Measurements from ENCODE around the gene G0S2. TPM values are rescaled to one million over a fixed set of nuclear protein-coding genes. Genes with fewer than 3 reads are reported as not detected.

Gene G0S2
- total and polyA plus RNA-seq, 4 donors = 9.6 to 347 (median 166) TPM

DNA sequence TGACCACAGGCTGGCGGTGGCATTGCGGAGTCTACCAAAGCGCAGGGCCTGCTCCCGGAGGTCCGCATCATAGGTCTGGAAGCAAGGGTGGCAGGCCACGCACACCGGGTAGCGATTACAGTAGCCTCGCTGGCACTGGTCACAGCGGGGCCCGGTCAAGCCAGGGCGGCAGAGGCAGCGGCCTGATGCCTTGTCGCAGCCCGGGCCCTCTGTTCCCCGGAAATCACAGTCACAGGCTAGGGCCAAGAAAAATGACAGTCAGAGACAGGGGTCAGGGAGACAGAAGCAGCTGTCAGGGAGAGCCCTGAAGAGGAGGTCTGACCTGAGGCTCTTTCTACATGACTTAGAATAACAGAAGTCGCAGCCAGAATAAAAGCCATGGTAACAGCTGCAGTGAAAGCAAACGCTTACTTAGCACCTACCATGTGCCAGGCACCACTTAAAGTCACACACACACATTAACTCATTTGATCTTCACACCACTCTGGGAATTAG lies 49.4 kb upstream of the G0S2 start:
- TF ChIP-seq FOXA1 (IDR thresholded peaks at IDR 0.05) (no peak), FOXA2 (IDR thresholded peaks at IDR 0.05) (no peak), RAD21 (IDR thresholded peaks at IDR 0.05) (no peak), JUND (IDR thresholded peaks at IDR 0.05) (no peak), SP1 (IDR thresholded peaks at IDR 0.05) (no peak), GABPA (IDR thresholded peaks at IDR 0.05 in 1 of 2, conservative IDR thresholded peaks at IDR 0.05 in 1 of 2) (no peak), HNF4A (conservative IDR thresholded peaks at IDR 0.05) (no peak), NR2F2 (IDR thresholded peaks at IDR 0.05) (no peak), RXRA (IDR thresholded peaks at IDR 0.05) (no peak), HNF4G (IDR thresholded peaks at IDR 0.05) (no peak), TAF1 (conservative IDR thresholded peaks at IDR 0.05) (no peak), YY1 (IDR thresholded peaks at IDR 0.05) (no peak), MAX (IDR thresholded peaks at IDR 0.05) (no peak)
- TF ChIP-seq, protein P1, sequence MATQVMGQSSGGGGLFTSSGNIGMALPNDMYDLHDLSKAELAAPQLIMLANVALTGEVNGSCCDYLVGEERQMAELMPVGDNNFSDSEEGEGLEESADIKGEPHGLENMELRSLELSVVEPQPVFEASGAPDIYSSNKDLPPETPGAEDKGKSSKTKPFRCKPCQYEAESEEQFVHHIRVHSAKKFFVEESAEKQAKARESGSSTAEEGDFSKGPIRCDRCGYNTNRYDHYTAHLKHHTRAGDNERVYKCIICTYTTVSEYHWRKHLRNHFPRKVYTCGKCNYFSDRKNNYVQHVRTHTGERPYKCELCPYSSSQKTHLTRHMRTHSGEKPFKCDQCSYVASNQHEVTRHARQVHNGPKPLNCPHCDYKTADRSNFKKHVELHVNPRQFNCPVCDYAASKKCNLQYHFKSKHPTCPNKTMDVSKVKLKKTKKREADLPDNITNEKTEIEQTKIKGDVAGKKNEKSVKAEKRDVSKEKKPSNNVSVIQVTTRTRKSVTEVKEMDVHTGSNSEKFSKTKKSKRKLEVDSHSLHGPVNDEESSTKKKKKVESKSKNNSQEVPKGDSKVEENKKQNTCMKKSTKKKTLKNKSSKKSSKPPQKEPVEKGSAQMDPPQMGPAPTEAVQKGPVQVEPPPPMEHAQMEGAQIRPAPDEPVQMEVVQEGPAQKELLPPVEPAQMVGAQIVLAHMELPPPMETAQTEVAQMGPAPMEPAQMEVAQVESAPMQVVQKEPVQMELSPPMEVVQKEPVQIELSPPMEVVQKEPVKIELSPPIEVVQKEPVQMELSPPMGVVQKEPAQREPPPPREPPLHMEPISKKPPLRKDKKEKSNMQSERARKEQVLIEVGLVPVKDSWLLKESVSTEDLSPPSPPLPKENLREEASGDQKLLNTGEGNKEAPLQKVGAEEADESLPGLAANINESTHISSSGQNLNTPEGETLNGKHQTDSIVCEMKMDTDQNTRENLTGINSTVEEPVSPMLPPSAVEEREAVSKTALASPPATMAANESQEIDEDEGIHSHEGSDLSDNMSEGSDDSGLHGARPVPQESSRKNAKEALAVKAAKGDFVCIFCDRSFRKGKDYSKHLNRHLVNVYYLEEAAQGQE (IDR thresholded peaks at IDR 0.05) = no peak
- TF ChIP-seq, protein P2, sequence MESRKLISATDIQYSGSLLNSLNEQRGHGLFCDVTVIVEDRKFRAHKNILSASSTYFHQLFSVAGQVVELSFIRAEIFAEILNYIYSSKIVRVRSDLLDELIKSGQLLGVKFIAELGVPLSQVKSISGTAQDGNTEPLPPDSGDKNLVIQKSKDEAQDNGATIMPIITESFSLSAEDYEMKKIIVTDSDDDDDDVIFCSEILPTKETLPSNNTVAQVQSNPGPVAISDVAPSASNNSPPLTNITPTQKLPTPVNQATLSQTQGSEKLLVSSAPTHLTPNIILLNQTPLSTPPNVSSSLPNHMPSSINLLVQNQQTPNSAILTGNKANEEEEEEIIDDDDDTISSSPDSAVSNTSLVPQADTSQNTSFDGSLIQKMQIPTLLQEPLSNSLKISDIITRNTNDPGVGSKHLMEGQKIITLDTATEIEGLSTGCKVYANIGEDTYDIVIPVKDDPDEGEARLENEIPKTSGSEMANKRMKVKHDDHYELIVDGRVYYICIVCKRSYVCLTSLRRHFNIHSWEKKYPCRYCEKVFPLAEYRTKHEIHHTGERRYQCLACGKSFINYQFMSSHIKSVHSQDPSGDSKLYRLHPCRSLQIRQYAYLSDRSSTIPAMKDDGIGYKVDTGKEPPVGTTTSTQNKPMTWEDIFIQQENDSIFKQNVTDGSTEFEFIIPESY (IDR thresholded peaks at IDR 0.05) = no peak
- TF ChIP-seq, protein P3, sequence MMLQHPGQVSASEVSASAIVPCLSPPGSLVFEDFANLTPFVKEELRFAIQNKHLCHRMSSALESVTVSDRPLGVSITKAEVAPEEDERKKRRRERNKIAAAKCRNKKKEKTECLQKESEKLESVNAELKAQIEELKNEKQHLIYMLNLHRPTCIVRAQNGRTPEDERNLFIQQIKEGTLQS (IDR thresholded peaks at IDR 0.05) = no peak
- TF ChIP-seq, protein P4, sequence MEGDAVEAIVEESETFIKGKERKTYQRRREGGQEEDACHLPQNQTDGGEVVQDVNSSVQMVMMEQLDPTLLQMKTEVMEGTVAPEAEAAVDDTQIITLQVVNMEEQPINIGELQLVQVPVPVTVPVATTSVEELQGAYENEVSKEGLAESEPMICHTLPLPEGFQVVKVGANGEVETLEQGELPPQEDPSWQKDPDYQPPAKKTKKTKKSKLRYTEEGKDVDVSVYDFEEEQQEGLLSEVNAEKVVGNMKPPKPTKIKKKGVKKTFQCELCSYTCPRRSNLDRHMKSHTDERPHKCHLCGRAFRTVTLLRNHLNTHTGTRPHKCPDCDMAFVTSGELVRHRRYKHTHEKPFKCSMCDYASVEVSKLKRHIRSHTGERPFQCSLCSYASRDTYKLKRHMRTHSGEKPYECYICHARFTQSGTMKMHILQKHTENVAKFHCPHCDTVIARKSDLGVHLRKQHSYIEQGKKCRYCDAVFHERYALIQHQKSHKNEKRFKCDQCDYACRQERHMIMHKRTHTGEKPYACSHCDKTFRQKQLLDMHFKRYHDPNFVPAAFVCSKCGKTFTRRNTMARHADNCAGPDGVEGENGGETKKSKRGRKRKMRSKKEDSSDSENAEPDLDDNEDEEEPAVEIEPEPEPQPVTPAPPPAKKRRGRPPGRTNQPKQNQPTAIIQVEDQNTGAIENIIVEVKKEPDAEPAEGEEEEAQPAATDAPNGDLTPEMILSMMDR (IDR thresholded peaks at IDR 0.05; ENCODE audit: low read depth, low read length, missing input control) = no peak
- WGBS = 87% methylated on average over 18 of the region's 18 CpGs
- no peak for DNase-seq (ENCODE audit: low spot score)
- Histone ChIP-seq H3K4me3 (ENCODE audit: low read depth in 1 of 3, low read length in 3 of 3) (no peak overlapping the region), H3K9me3 (ENCODE audit: control insufficient read depth in 4 of 4, low read length in 3 of 4) (no peaks in the 10 kb centered on the region), H3K27me3 (ENCODE audit: control insufficient read depth in 4 of 4, insufficient read depth in 4 of 4, low read length in 3 of 4) (no peaks in the 10 kb centered on the region), H3K36me3 (ENCODE audit: control insufficient read depth in 4 of 4, insufficient read depth in 3 of 4, low read depth in 1 of 4, low read length in 3 of 4) (no peaks in the 10 kb centered on the region), H3K4me1 (ENCODE audit: control insufficient read depth in 4 of 4, insufficient read depth in 4 of 4, low read length in 3 of 4) (peaks cover 0 to 29% (median 15%) of the 10 kb centered on the region in 4 donors), H3K27ac (ENCODE audit: low read depth in 1 of 2, low read length in 2 of 2) (no peak overlapping the region), H3K9ac (ENCODE audit: low read depth in 1 of 2, low read length in 2 of 2) (no peak overlapping the region)
